ENCODE results near the gene VWC2. TPM values are rescaled to one million over a fixed set of nuclear protein-coding genes. Genes with fewer than 3 reads are reported as not detected.

VWC2 gene
- total and polyA plus RNA-seq, 2 donors (not counting 1 experiment from before 2014, with no cell fraction given): not detected

DNA sequence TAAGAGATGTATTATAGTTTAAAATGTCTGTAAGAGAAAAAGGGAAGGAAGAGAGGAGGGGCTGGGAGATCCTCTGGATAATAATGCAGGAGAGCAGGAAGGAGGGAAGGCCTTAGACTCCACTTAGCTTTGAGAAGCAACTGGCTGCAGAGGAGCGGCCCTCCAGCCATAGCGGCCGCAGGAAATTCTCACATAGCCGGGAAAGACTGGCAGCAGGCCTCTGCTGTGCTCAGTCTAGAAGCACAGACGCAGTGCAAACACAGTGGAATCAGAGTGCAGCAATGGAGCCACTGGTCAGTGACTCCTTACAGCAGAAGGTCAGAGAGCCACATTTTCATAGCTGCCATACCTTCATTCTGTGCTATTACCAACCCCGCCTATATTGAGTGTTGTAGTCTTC lies 153.3 kb downstream of the VWC2 start:
- TF ChIP-seq, protein P1, sequence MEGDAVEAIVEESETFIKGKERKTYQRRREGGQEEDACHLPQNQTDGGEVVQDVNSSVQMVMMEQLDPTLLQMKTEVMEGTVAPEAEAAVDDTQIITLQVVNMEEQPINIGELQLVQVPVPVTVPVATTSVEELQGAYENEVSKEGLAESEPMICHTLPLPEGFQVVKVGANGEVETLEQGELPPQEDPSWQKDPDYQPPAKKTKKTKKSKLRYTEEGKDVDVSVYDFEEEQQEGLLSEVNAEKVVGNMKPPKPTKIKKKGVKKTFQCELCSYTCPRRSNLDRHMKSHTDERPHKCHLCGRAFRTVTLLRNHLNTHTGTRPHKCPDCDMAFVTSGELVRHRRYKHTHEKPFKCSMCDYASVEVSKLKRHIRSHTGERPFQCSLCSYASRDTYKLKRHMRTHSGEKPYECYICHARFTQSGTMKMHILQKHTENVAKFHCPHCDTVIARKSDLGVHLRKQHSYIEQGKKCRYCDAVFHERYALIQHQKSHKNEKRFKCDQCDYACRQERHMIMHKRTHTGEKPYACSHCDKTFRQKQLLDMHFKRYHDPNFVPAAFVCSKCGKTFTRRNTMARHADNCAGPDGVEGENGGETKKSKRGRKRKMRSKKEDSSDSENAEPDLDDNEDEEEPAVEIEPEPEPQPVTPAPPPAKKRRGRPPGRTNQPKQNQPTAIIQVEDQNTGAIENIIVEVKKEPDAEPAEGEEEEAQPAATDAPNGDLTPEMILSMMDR (IDR thresholded peaks at IDR 0.05): no peak
- TF ChIP-seq EZH2 (IDR thresholded peaks at IDR 0.05; ENCODE audit: borderline replicate concordance, insufficient read depth, low read depth, low read length, poor library complexity, severe bottlenecking): no peak
- intact Hi-C loops (cut with micrococcal nuclease): no loop called here
- ATAC-seq (ENCODE audit: low read depth) (no peak), DNase-seq (no peak)
- peaks cover 4% of the 10 kb centered on the region for H3K27me3 Mint-ChIP-seq
- Histone ChIP-seq H3K4me2 (replicated peaks; ENCODE audit: low read depth, low read length, poor library complexity, severe bottlenecking) (no peak overlapping the region), H3K36me3 (replicated peaks in 1 of 2; ENCODE audit: control extremely low read depth in 1 of 2, control insufficient read depth in 1 of 2, extremely low read depth in 1 of 2, insufficient read depth in 2 of 2, low read length in 1 of 2) (no peaks in the 10 kb centered on the region), H3K9me3 (ENCODE audit: control extremely low read depth in 1 of 3, control insufficient read depth in 2 of 3, insufficient read depth in 1 of 3, low read length in 2 of 3) (peaks cover 0 to 3% (median 3%) of the 10 kb centered on the region in 3 donors), H3K4me1 (ENCODE audit: control insufficient read depth in 2 of 2, insufficient read depth in 2 of 2, low read length in 2 of 2) (no peaks in the 10 kb centered on the region), H3K79me2 (ENCODE audit: control insufficient read depth, insufficient read depth, low read length) (no peaks in the 10 kb centered on the region), H3K9ac (ENCODE audit: low read length) (no peak overlapping the region), H2AFZ (ENCODE audit: insufficient read depth, low read depth, low read length, poor library complexity, severe bottlenecking) (no peak overlapping the region), H4K20me1 (ENCODE audit: control insufficient read depth, insufficient read depth, low read length, poor library complexity, severe bottlenecking) (no peaks in the 10 kb centered on the region), H3K27me3 (replicated peaks in 1 of 4; ENCODE audit: control extremely low read depth in 1 of 4, control insufficient read depth in 3 of 4, insufficient read depth in 4 of 4, low read length in 3 of 4) (no peaks in the 10 kb centered on the region), H3K27ac (ENCODE audit: low read length in 2 of 2) (no peak overlapping the region), H3K4me3 (ENCODE audit: control extremely low read depth in 1 of 5, extremely low read depth in 1 of 5, insufficient read depth in 1 of 5, low read depth in 2 of 5, low read length in 4 of 5) (no peak overlapping the region)
- CTCF ChIA-PET: no interaction called here
- no peak overlapping the region for H3K27ac Mint-ChIP-seq
- POLR2A ChIA-PET: no interaction called here
- 84% methylated on average over 5 of the region's 6 CpGs for WGBS (ENCODE audit: insufficient coverage)
- H3K9me3 Mint-ChIP-seq (ENCODE audit: insufficient read depth): no peaks in the 10 kb centered on the region
- no peaks in the 10 kb centered on the region for H3K4me1 Mint-ChIP-seq
- H3K4me3 Mint-ChIP-seq: no peak overlapping the region

DNA sequence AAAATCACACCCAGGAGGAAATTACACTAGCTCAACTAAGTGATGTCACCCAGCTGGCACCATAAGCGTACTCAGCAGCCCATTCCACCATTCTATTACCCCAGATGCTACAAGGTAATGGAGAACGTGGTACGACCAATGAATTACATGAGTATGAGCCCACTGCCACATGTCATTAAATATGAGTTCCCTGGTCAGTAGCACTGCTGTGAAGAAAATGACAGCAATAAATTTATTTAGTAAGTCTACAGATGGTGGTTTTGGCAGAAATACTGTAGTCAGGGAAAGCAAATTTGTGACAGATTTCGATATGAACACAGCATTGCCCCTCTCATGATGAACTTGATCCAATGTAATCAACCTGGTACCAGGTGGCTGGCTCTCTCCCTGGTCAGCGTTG lies 154.2 kb downstream of the VWC2 start:
- Histone ChIP-seq H3K36me3 (replicated peaks in 1 of 2; ENCODE audit: control extremely low read depth in 1 of 2, control insufficient read depth in 1 of 2, extremely low read depth in 1 of 2, insufficient read depth in 2 of 2, low read length in 1 of 2) (no peaks in the 10 kb centered on the region), H3K27ac (ENCODE audit: low read length in 2 of 2) (no peak overlapping the region), H2AFZ (ENCODE audit: insufficient read depth, low read depth, low read length, poor library complexity, severe bottlenecking) (no peak overlapping the region), H3K4me3 (ENCODE audit: control extremely low read depth in 1 of 5, extremely low read depth in 1 of 5, insufficient read depth in 1 of 5, low read depth in 2 of 5, low read length in 4 of 5) (no peak overlapping the region), H3K4me2 (replicated peaks; ENCODE audit: low read depth, low read length, poor library complexity, severe bottlenecking) (no peak overlapping the region), H3K9me3 (ENCODE audit: control extremely low read depth in 1 of 3, control insufficient read depth in 2 of 3, insufficient read depth in 1 of 3, low read length in 2 of 3) (peaks cover 0 to 9% (median 9%) of the 10 kb centered on the region in 3 donors), H3K27me3 (replicated peaks in 1 of 4; ENCODE audit: control extremely low read depth in 1 of 4, control insufficient read depth in 3 of 4, insufficient read depth in 4 of 4, low read length in 3 of 4) (no peaks in the 10 kb centered on the region), H4K20me1 (ENCODE audit: control insufficient read depth, insufficient read depth, low read length, poor library complexity, severe bottlenecking) (no peaks in the 10 kb centered on the region), H3K4me1 (ENCODE audit: control insufficient read depth in 2 of 2, insufficient read depth in 2 of 2, low read length in 2 of 2) (no peaks in the 10 kb centered on the region), H3K9ac (ENCODE audit: low read length) (no peak overlapping the region), H3K79me2 (ENCODE audit: control insufficient read depth, insufficient read depth, low read length) (no peaks in the 10 kb centered on the region)
- no peaks in the 10 kb centered on the region for H3K9me3 Mint-ChIP-seq (ENCODE audit: insufficient read depth)
- ChIA-PET POLR2A (no interaction called here), CTCF (no interaction called here)
- intact Hi-C loops (cut with micrococcal nuclease): no loop called here
- H3K27ac Mint-ChIP-seq: no peak overlapping the region
- no peak for DNase-seq
- no peak overlapping the region for H3K4me3 Mint-ChIP-seq
- no peak for TF ChIP-seq EZH2 (IDR thresholded peaks at IDR 0.05; ENCODE audit: borderline replicate concordance, insufficient read depth, low read depth, low read length, poor library complexity, severe bottlenecking)
- TF ChIP-seq, protein P1 (IDR thresholded peaks at IDR 0.05): no peak
- 62% methylated on average over 3 of the region's 5 CpGs for WGBS (ENCODE audit: insufficient coverage)
- H3K4me1 Mint-ChIP-seq: no peaks in the 10 kb centered on the region
- no peak for ATAC-seq (ENCODE audit: low read depth)
- peaks cover 4% of the 10 kb centered on the region for H3K27me3 Mint-ChIP-seq
